OCI-LY1 (cell line): ENCODE measurements around the gene CTNS.

Experiments
- CTCF ChIP-seq: fragments of 200-600 bp; sonication (generic), shearing (Covaris generic); IDR thresholded peaks from 2 replicates; pipeline ENCODE4 v1.5.1; 2017; ENCODE audit warnings: mild to moderate bottlenecking, antibody characterized with exemption, low read length, moderate library complexity, mixed read lengths
- EZH2 ChIP-seq: fragments of 200-600 bp; sonication (generic), shearing (Covaris generic); IDR thresholded peaks from 2 replicates; pipeline ENCODE4 v1.8.0; 2017; ENCODE audit warnings: borderline replicate concordance, mixed run types, mild to moderate bottlenecking, antibody characterized with exemption, low read length, moderate library complexity, mixed read lengths

GRCh38 chr17:3630781-3631180 lies 5.8 kb upstream of the CTNS start:
- no peak for TF ChIP-seq CTCF
- no peak for TF ChIP-seq EZH2
